GM19351 (cell line): Measurements from ENCODE around the gene HDHD2.
"Not testable (repeated sequence)": the region's sequence is repeated elsewhere in the genome, so short reads cannot be mapped to it uniquely, and the experiment has no call there.

Experiments used
- ATAC-seq: cut with Tn5 transposase; IDR thresholded peaks from one replicate; pipeline ENCODE4 v1.9.1; 2021; ENCODE audit warnings: mild to moderate bottlenecking, moderate library complexity; ENCODE audit not compliant: unreplicated experiment

HDHD2 gene

GRCh38 chr18:47150029-47150823, at the start of gene HDHD2:
Gene HDHD2 (minus strand): TSS chr18:47150500. CDS start chr18:47136439, 14,061 bp downstream.
- ATAC-seq, result peak; percentile 91

GRCh38 chr18:47195961-47196360, 45.7 kb upstream of the HDHD2 start:
- not testable (repeated sequence) for ATAC-seq

- ATAC-seq, result no peak
These were observed 41.7 kb upstream of the HDHD2 start for GRCh38 chr18:47191961-47192360.

- no peak for ATAC-seq
These were observed 37.4 kb upstream of the HDHD2 start for GRCh38 chr18:47187721-47188120.

GRCh38 chr18:47184419-47185050, 34.2 kb upstream of the HDHD2 start:
- ATAC-seq, result no peak

GRCh38 chr18:47182156-47182555, 31.9 kb upstream of the HDHD2 start:
- ATAC-seq, result not testable (repeated sequence)

GRCh38 chr18:47180765-47181164, 30.5 kb upstream of the HDHD2 start:
- ATAC-seq, result no peak

- ATAC-seq, result no peak
These were observed 29.2 kb upstream of the HDHD2 start for GRCh38 chr18:47179520-47179919.

- ATAC-seq, result peak; percentile 83
These were observed 25.7 kb upstream of the HDHD2 start, which contains the start of gene IER3IP1 for GRCh38 chr18:47175898-47176575. Gene IER3IP1 (minus strand): TSS chr18:47176364. CDS start chr18:47176277, 87 bp downstream.

GRCh38 chr18:47175283-47175897, 25.1 kb upstream of the HDHD2 start:
- ATAC-seq, result peak; percentile 17

GRCh38 chr18:47174545-47175116, 24.3 kb upstream of the HDHD2 start:
- ATAC-seq, result no peak

GRCh38 chr18:47172476-47172875, 22.2 kb upstream of the HDHD2 start:
- no peak for ATAC-seq

- ATAC-seq, result no peak
These were observed 18.6 kb upstream of the HDHD2 start for GRCh38 chr18:47168913-47169312.

- ATAC-seq, result no peak
These were observed 18.2 kb upstream of the HDHD2 start for GRCh38 chr18:47168509-47168908.

GRCh38 chr18:47166294-47166693, 16.0 kb upstream of the HDHD2 start:
- no peak for ATAC-seq

- peak; percentile 89 for ATAC-seq
These were observed 12.9 kb upstream of the HDHD2 start for GRCh38 chr18:47163241-47163640.

- no peak for ATAC-seq
These were observed 10.0 kb upstream of the HDHD2 start for GRCh38 chr18:47160256-47160655.

GRCh38 chr18:47158404-47158803, 8.1 kb upstream of the HDHD2 start:
- not testable (repeated sequence) for ATAC-seq

GRCh38 chr18:47151439-47151838, 1.1 kb upstream of the HDHD2 start:
- no peak for ATAC-seq

GRCh38 chr18:47150824-47151366, 595 bp upstream of the HDHD2 start:
- ATAC-seq, result peak; percentile 15
